AG04450 (cell line): ENCODE measurements around the gene SUGT1. TPM values are rescaled to one million over a fixed set of nuclear protein-coding genes. Genes with fewer than 3 reads are reported as not detected.

Source experiments
- CTCF ChIA-PET: fragments of 300-600, 350-600 bp; formaldehyde crosslinking; extraction: SDS; loops from one replicate; lab custom pipeline; 2022; ENCODE audit warnings: antibody characterized with exemption, inconsistent platforms; lab: Charles Lee
- POLR2A ChIA-PET: fragments of 350-600 bp; formaldehyde crosslinking; extraction: SDS; loops from one replicate; lab custom pipeline; 2021; ENCODE audit warnings: antibody characterized with exemption, inconsistent platforms; lab: Yijun Ruan, JAX
- DNase-seq: peaks from one replicate; pipeline ENCODE4 v3.0.0-alpha.2; 2011; ENCODE audit warnings: low read depth, low spot score
- H3K27ac ChIP-seq: one replicate; pipeline ENCODE4 v1.5.1; 2012; ENCODE audit warnings: low read depth, low read length, control low read depth
- H3K27me3 ChIP-seq: one replicate; pipeline ENCODE4 v1.6.0; 2012; ENCODE audit warnings: low read length; ENCODE audit not compliant: control insufficient read depth, insufficient read depth
- H3K4me3 ChIP-seq: 2 replicates; pipeline ENCODE4 v1.5.1; 2011; ENCODE audit warnings: mild to moderate bottlenecking, low read depth, low read length, control low read depth
- H3K9me3 ChIP-seq: 2 replicates; pipeline ENCODE4 v1.5.1; 2012; ENCODE audit warnings: low read length; ENCODE audit not compliant: control insufficient read depth, insufficient read depth
- CTCF ChIP-seq: IDR thresholded peaks from 2 replicates; pipeline ENCODE4 v1.5.1; 2011; ENCODE audit warnings: low read depth, low read length, control low read depth, inconsistent platforms
- polyA plus RNA-seq: library from polyadenylated mRNA; depleted of rRNA; stranded (reverse); fragments of >200 nt; gene quantifications from 2 replicates; pipeline ENCODE4 v1.2.3, GENCODE V29; 2011

The SUGT1 gene
- polyA plus RNA-seq, 1 experiment: 64.8 TPM

- Histone ChIP-seq H3K27me3 (no peaks in the 10 kb centered on the region), H3K4me3 (no peak overlapping the region), H3K27ac (no peak overlapping the region), H3K9me3 (no peaks in the 10 kb centered on the region)
- no peak for TF ChIP-seq CTCF
- POLR2A ChIA-PET: no interaction called here
- no peak for DNase-seq
- CTCF ChIA-PET: no interaction called here
These were observed 70.5 kb downstream of the SUGT1 start for GRCh38 chr13:52723181-52723580.

- no peak for DNase-seq
- CTCF ChIA-PET: no interaction called here
- POLR2A ChIA-PET: no interaction called here
These were observed 72.7 kb downstream of the SUGT1 start for GRCh38 chr13:52725302-52725701.

GRCh38 chr13:52726258-52726657 lies 73.6 kb downstream of the SUGT1 start:
- Histone ChIP-seq H3K27me3 (no peaks in the 10 kb centered on the region), H3K4me3 (no peak overlapping the region), H3K9me3 (no peaks in the 10 kb centered on the region), H3K27ac (no peak overlapping the region)
- DNase-seq: no peak
- no peak for TF ChIP-seq CTCF
- ChIA-PET POLR2A (no interaction called here), CTCF (no interaction called here)

More at GRCh38 chr13:52725302-52725701, 72.7 kb downstream of the SUGT1 start:
- no peak for TF ChIP-seq CTCF
- Histone ChIP-seq H3K4me3 (no peak overlapping the region), H3K27ac (no peak overlapping the region), H3K27me3 (no peaks in the 10 kb centered on the region), H3K9me3 (no peaks in the 10 kb centered on the region)

- Histone ChIP-seq H3K27me3 (peaks cover 10% of the 10 kb centered on the region), H3K9me3 (no peaks in the 10 kb centered on the region; the same call in 1 of the 2 replicates), H3K27ac (no peak overlapping the region), H3K4me3 (no peak overlapping the region)
- CTCF ChIA-PET: no interaction called here
- POLR2A ChIA-PET: no interaction called here
- TF ChIP-seq CTCF: no peak
- DNase-seq: no peak
These were observed 81.5 kb downstream of the SUGT1 start for GRCh38 chr13:52734075-52734623.

- Histone ChIP-seq H3K4me3 (no peak overlapping the region), H3K9me3 (no peaks in the 10 kb centered on the region; the same call in 1 of the 2 replicates), H3K27ac (no peak overlapping the region), H3K27me3 (peaks cover 26% of the 10 kb centered on the region)
- ChIA-PET CTCF (no interaction called here), POLR2A (interaction anchor here (0.6 kb wide), 1 partner anchor 45 kb away, joined by 3 read pairs; no protein-coding TSS in a partner anchor)
- no peak for TF ChIP-seq CTCF
- no peak for DNase-seq
These were observed 84.3 kb downstream of the SUGT1 start for GRCh38 chr13:52736891-52737290.
